ELR (cell line): Measurements from ENCODE around the gene UBAC1.

Experiments
- DNase-seq: peaks from one replicate; pipeline ENCODE4 v3.0.0-alpha.2; 2015; ENCODE audit warnings: low read depth

Gene UBAC1

GRCh38 chr9:135961277-135961715 lies at the start of gene UBAC1:
UBAC1 (minus strand) TSS chr9:135961373; CDS start chr9:135961162, 211 bp downstream.
- DNase-seq = peak; percentile 95

GRCh38 chr9:136010615-136011361 lies 49.6 kb upstream of the UBAC1 start:
- DNase-seq = no peak

DNA sequence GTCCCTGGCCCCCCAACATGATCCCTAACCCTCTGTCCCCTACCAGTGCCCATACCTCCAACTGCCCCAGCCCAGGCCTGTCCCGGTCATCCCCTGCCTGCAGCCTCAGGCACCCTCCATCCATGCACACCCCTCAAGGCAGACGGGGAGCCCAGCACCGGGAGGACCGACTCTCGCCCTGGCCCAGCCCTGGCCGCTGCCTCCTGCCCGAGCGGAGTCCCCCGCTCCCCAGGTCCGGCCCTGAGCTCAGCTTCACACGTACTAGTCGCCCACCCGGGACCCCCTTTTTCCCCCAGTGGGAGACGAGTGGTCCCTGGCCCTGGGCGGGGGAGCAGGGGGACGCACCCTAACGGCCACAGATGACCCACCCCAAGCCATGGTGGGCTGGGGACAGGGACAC lies 49.0 kb upstream of the UBAC1 start:
- DNase-seq = no peak

DNA sequence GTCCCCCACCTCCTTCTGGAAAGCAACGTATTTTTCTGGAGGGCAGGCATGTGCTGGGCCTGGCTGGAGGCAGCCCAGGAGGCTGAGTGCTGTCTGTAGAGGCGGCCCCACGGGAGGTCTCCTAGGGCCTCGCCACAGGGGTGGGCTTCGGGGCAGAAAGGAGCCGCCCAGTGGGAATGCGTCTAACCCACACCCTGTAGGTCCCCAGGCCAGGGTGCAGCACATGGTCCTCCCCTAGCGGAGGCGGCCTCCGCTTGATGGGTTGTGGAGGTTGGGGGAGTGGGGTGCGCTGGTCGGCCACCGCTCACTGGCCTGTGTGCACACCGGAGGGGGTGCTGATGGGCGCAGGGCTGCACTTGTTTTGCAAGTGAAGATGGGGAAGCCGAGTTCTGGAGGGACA lies 48.3 kb upstream of the UBAC1 start:
- no peak for DNase-seq

DNA sequence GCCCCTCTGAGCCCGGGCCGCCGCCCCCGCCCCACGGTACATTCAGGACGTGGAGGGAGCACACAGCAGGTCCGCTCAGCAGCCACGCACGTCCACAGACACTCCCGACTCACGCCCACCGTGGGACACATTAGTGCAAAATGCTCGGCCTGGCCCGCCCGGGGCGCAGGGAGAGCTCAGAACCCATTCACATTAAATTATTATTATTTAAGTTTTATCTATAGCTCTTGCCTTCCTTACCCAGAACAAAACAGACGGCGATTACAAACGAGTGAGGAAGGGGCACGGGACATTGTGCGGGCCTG lies 47.5 kb upstream of the UBAC1 start:
- DNase-seq = no peak

- DNase-seq = peak; percentile 93
Measured at GRCh38 chr9:136007934-136008692, 46.9 kb upstream of the UBAC1 start.

GRCh38 chr9:136007276-136007933 lies 46.2 kb upstream of the UBAC1 start:
- DNase-seq = no peak

GRCh38 chr9:136006169-136006568 lies 45.0 kb upstream of the UBAC1 start:
- no peak for DNase-seq

DNA sequence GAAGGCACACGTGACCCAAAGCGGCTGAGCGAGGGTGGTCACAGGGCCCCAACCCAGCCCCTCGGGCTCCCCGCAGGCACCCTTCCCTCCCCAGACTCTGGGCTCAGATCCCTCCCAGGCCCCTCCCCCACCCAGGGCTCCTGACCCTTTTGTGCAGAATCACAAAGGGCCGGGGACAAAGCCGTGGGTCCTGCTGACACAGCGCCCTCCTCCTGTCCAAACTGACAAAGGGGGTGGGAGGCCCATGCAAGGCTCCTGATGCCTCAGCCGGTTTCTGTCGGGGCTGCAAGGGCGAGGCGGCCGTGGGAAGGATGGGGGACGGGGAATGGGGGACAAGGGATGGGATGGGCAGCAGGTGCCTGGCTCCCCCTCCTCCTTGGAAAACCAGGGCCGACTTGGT lies 43.5 kb upstream of the UBAC1 start:
- no peak for DNase-seq

DNA sequence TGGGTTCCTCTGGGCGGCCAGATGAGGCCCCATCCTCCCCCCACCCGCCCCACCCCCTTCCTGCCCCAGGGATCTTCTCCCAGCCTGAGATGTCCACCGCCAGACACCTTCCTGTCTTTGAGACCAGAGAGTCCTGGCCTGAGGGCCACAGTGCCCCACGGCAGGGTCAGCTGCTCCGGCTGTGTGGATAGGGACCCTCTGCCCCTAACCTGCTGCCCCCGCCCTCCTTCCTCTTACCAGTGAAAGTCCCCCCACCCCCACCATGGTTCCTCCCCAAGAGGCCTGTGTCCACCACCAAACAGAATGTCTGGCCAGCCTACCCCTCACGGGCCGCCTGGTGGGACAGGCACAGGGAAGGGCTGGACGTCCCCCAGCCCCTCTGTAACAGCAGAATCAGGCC lies 43.0 kb upstream of the UBAC1 start:
- DNase-seq = no peak

DNA sequence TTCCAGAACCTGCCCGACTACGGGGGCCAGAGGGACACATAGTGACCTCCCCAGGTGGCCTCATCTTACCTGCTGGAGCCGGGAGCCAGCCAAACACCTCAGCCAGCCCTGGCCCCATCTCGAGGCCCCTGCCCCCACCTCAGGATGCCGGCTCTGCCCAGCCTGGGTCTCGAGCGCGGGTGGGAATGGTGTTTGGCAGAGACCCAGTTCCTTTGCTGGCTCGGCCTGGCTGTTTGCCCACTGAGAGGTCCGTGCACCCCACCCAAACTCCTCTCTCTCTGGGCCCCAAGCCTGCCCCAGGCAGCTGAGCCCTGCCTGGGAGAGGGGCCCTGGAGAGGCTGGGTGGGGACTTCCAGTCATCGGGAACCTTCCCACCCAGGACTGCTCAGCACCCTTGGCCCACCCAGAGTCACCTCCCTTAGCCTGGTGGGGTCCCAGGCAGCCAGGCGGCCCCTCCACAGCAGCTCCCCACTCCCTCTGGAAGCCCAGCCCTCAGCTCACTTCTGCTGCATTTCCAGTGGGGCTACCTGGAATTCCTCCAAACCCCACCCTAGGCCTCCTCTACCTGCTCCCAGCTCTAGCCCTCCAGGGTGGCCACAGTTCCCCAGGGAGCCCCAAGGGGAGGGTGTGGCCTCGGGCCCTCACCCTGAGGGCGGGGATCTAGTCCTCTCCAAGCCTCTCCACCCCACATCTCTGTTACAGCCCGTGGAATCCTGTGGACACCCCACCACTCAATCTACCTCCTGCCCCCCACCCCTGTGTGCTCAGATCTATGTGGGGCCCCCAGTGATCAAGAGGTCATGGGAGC lies 42.4 kb upstream of the UBAC1 start:
- no peak for DNase-seq

- no peak for DNase-seq
Measured at GRCh38 chr9:136002881-136003280, 41.7 kb upstream of the UBAC1 start.

DNA sequence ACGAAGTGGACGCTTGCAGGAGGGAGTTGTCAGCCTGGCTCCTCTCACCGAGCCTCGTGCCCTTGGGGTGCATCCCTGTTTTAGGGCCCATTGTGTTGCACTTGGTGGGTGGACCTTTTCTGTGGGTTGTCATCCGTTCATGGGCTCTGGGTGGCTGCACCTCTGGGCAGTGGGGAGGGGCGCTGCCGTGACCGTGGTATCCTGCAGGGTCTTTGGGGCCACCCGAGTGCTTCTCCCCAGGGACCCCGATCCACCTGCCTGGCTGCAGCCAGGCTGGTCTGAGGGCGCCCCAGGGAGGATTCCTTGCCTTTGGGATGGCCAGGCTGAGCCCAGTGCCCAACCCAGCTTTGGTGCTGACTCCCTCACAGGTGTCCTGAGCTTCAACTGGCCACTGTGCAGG lies 41.0 kb upstream of the UBAC1 start:
- no peak for DNase-seq

GRCh38 chr9:136001231-136001630 lies 40.1 kb upstream of the UBAC1 start:
- DNase-seq = no peak

GRCh38 chr9:135998410-135999071 lies 37.4 kb upstream of the UBAC1 start:
- DNase-seq = no peak

- DNase-seq = no peak
Measured at GRCh38 chr9:135998016-135998380, 36.8 kb upstream of the UBAC1 start.

- no peak for DNase-seq
Measured at GRCh38 chr9:135997090-135998015, 36.2 kb upstream of the UBAC1 start.

DNA sequence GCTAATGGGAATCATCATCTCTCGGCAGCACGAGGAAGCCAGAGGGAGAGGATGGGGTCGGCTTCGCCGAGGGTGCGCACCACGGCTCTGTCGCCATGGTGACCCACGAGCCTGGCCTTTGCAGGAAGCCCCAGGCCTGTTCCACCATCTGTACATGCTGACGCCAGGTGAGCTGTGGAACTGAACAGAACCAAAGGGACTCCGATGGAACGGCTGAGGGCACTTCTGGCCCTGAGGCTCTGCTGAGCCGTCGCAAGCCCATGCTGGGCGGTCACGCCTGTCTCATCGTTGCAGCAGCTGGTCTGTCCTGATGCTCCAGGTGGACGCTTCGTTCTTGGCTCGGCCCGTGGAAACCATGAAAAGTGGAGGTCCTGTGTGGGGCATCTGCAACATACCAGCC lies 34.6 kb upstream of the UBAC1 start:
- no peak for DNase-seq

DNA sequence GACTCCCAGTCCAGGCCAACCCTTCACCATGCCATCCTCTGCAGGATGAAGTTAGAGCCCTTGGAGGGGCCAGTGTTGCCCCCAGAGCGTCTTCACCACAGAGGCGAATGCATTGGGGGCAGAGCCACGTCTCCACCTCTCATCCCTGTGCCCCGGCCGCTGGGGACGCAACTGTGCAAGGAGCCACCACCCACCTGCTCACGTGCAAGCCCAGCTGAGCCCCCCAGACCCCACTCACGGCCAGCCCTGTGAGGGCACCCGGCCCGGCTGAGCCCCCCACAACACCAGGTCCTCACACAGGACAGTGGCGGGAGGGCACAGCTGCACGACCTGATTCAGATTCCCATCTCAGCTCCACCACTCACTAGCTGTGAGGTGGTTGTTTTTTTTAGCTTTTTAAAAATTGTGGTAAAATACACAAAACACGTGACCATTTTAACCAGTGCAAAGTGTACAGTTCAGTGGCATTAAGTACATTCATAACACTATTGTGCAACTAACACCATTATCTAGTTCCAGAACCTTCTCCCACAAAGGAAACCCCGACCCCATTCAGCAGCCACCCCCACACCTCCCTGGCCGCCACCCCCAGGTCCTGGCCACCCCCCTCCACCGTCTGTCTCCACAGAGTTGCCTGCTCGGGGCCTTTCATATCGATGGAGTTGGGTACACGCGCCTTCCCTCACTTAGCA lies 33.5 kb upstream of the UBAC1 start:
- DNase-seq = no peak
